ENCODE measurements around the gene ZNF846. TPM values are rescaled to one million over a fixed set of nuclear protein-coding genes. Genes with fewer than 3 reads are reported as not detected.
"Not testable (repeated sequence)": the region's sequence is repeated elsewhere in the genome, so short reads cannot be mapped to it uniquely, and the experiment has no call there.

The ZNF846 gene
- total and polyA plus RNA-seq, 2 donors: 10.1 to 23.1 TPM

- Histone ChIP-seq H3K4me1 (ENCODE audit: control insufficient read depth in 2 of 2, insufficient read depth in 2 of 2, low read length in 2 of 2) (peaks cover 0 to 33% of the 10 kb centered on the region in 2 donors), H3K27ac (ENCODE audit: low read depth in 1 of 2, low read length in 1 of 2) (peak overlapping the region in 1 of 2 donors; percentile 94), H3K4me3 (ENCODE audit: low read length in 2 of 2) (no peak overlapping the region), H3K27me3 (ENCODE audit: control insufficient read depth in 2 of 2, insufficient read depth in 1 of 2, low read length in 1 of 2) (no peaks in the 10 kb centered on the region), H3K36me3 (ENCODE audit: control insufficient read depth in 2 of 2, insufficient read depth in 2 of 2, low read length in 1 of 2) (no peaks in the 10 kb centered on the region), H3K9me3 (ENCODE audit: control insufficient read depth in 2 of 2, insufficient read depth in 1 of 2, low read length in 1 of 2) (peaks cover 0 to 17% of the 10 kb centered on the region in 2 donors)
- peak; percentile 73 to 97 (median 92) for DNase-seq (ENCODE audit: low read depth in 6 of 9, low spot score in 9 of 9)
- 63% methylated on average over 6 of the region's 6 CpGs for WGBS
These were observed 27.7 kb upstream of the ZNF846 start for GRCh38 chr19:9796113-9796773.

DNA sequence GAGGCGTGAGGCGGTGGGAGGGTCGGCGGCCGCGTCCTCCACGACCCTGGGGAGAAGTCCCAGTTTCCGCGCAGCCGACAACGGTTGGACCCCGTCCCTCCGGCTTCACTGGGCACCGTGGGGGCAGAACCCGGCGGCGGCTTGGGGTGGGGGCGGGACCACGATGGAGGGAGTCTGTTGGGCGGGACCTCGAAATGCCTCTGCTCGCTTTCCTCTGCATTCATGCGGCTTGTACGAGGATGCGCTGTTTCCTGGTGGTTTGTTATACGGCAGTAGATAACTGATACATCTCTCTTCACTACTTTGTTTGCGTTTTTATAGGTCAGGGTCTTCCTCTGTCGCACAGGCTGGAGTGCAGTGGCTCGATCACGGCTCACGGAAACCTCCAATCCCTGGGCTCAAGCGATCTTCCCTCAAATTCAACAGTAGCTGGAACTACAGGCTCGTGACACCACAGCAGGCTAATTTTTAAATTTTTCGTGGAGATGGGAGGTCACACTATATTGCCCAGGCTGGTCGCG lies 24.6 kb upstream of the ZNF846 start:
- Histone ChIP-seq H3K4me3 (ENCODE audit: low read length in 2 of 2) (peak overlapping the region; percentile 62 to 74), H3K9me3 (ENCODE audit: control insufficient read depth in 2 of 2, insufficient read depth in 1 of 2, low read length in 1 of 2) (peaks cover 0 to 17% of the 10 kb centered on the region in 2 donors), H3K4me1 (ENCODE audit: control insufficient read depth in 2 of 2, insufficient read depth in 2 of 2, low read length in 2 of 2) (peaks cover 6 to 44% of the 10 kb centered on the region in 2 donors), H3K27ac (ENCODE audit: low read depth in 1 of 2, low read length in 1 of 2) (peak overlapping the region; percentile 99), H3K27me3 (ENCODE audit: control insufficient read depth in 2 of 2, insufficient read depth in 1 of 2, low read length in 1 of 2) (no peaks in the 10 kb centered on the region), H3K36me3 (ENCODE audit: control insufficient read depth in 2 of 2, insufficient read depth in 2 of 2, low read length in 1 of 2) (no peaks in the 10 kb centered on the region)
- DNase-seq (ENCODE audit: low read depth in 6 of 9, low spot score in 9 of 9): peak in 2 of 9 donors; percentile 44 to 57
- WGBS: 18% methylated on average over 36 of the region's 36 CpGs

DNA sequence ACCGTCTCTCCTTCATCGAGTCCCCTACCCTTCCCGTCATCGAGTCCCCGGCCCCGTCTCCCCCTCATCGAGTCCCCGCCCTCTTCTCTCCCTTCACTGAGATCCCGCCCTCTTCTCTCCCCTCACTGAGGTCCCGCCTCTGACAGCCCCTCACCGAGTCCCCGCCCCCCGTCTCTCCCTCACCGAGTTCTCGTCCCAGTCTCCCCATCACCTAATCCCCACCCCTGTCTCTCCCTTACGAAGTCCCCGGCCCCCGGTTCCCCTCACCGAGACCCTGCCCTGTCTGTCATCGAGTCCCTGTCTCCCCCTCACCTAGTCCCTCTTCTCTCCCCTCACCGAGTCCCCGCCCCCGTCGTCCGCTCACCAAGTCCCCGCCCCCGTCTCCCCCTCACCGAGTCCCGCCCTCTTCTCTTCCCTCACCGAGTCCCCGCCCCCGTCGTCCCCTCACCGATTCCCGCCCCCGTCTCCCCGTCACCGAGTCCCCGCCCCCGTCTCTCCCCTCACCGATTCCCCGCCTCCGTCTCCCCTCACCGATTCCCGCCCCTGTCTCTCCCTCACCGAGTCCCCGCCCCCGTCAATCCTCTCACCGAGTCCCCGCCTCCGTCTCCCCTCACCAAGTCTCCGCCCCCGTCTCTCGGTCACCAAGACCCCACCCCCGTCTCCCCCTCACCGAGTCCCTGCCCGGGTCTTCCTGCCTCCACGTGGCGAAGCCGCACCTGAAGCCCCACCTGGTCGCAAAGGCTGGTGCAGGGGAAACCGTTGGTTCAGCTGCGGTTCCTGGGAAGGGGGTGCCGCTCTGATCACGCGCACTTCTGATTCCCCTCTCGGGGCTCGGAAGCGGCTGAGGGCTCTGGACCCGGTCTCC lies 23.9 kb upstream of the ZNF846 start:
- DNase-seq (ENCODE audit: low read depth in 6 of 9, low spot score in 9 of 9): peak; percentile 83 to 97 (median 94)
- Histone ChIP-seq H3K4me1 (ENCODE audit: control insufficient read depth in 2 of 2, insufficient read depth in 2 of 2, low read length in 2 of 2) (peaks cover 6 to 45% of the 10 kb centered on the region in 2 donors), H3K4me3 (ENCODE audit: low read length in 2 of 2) (peak overlapping the region; percentile 62 to 74), H3K27me3 (ENCODE audit: control insufficient read depth in 2 of 2, insufficient read depth in 1 of 2, low read length in 1 of 2) (no peaks in the 10 kb centered on the region), H3K36me3 (ENCODE audit: control insufficient read depth in 2 of 2, insufficient read depth in 2 of 2, low read length in 1 of 2) (no peaks in the 10 kb centered on the region), H3K27ac (ENCODE audit: low read depth in 1 of 2, low read length in 1 of 2) (peak overlapping the region; percentile 99), H3K9me3 (ENCODE audit: control insufficient read depth in 2 of 2, insufficient read depth in 1 of 2, low read length in 1 of 2) (peaks cover 0 to 17% of the 10 kb centered on the region in 2 donors)
- WGBS: 3% methylated on average over 70 of the region's 70 CpGs

- peaks cover 6 to 44% of the 10 kb centered on the region in 2 donors for H3K4me1 ChIP-seq (ENCODE audit: control insufficient read depth in 2 of 2, insufficient read depth in 2 of 2, low read length in 2 of 2)
- H3K36me3 ChIP-seq (ENCODE audit: control insufficient read depth in 2 of 2, insufficient read depth in 2 of 2, low read length in 1 of 2): no peaks in the 10 kb centered on the region
- 2% methylated on average over 50 of the region's 50 CpGs for WGBS
- no peaks in the 10 kb centered on the region for H3K27me3 ChIP-seq (ENCODE audit: control insufficient read depth in 2 of 2, insufficient read depth in 1 of 2, low read length in 1 of 2)
- peak overlapping the region; percentile 99 for H3K27ac ChIP-seq (ENCODE audit: low read depth in 1 of 2, low read length in 1 of 2)
- DNase-seq (ENCODE audit: low read depth in 6 of 9, low spot score in 9 of 9): peak in 8 of 9 donors; percentile 85 to 97 (median 94)
- H3K4me3 ChIP-seq (ENCODE audit: low read length in 2 of 2): peak overlapping the region; percentile 62 to 74
- H3K9me3 ChIP-seq (ENCODE audit: control insufficient read depth in 2 of 2, insufficient read depth in 1 of 2, low read length in 1 of 2): peaks cover 0 to 17% of the 10 kb centered on the region in 2 donors
These were observed 23.1 kb upstream of the ZNF846 start for GRCh38 chr19:9791552-9792205.

GRCh38 chr19:9791073-9791367 lies 22.5 kb upstream of the ZNF846 start:
- peaks cover 9 to 45% of the 10 kb centered on the region in 2 donors for H3K4me1 ChIP-seq (ENCODE audit: control insufficient read depth in 2 of 2, insufficient read depth in 2 of 2, low read length in 2 of 2)
- H3K4me3 ChIP-seq (ENCODE audit: low read length in 2 of 2); DNase-seq (ENCODE audit: low read depth in 6 of 9, low spot score in 9 of 9); H3K27me3 ChIP-seq (ENCODE audit: control insufficient read depth in 2 of 2, insufficient read depth in 1 of 2, low read length in 1 of 2); H3K36me3 ChIP-seq (ENCODE audit: control insufficient read depth in 2 of 2, insufficient read depth in 2 of 2, low read length in 1 of 2): not testable (repeated sequence)
- H3K9me3 ChIP-seq (ENCODE audit: control insufficient read depth in 2 of 2, insufficient read depth in 1 of 2, low read length in 1 of 2): peaks cover 0 to 17% of the 10 kb centered on the region in 2 donors
- peak overlapping the region in 1 of 2 donors; percentile 88 for H3K27ac ChIP-seq (ENCODE audit: low read depth in 1 of 2, low read length in 1 of 2)
- WGBS: 98% methylated on average over 6 of the region's 6 CpGs

GRCh38 chr19:9789579-9789978 lies 21.0 kb upstream of the ZNF846 start:
- not testable (repeated sequence) for H3K27me3 ChIP-seq (ENCODE audit: control insufficient read depth in 2 of 2, insufficient read depth in 1 of 2, low read length in 1 of 2); H3K4me3 ChIP-seq (ENCODE audit: low read length in 2 of 2); DNase-seq (ENCODE audit: low read depth in 6 of 9, low spot score in 9 of 9); H3K36me3 ChIP-seq (ENCODE audit: control insufficient read depth in 2 of 2, insufficient read depth in 2 of 2, low read length in 1 of 2); H3K27ac ChIP-seq (ENCODE audit: low read depth in 1 of 2, low read length in 1 of 2)
- Histone ChIP-seq H3K4me1 (ENCODE audit: control insufficient read depth in 2 of 2, insufficient read depth in 2 of 2, low read length in 2 of 2) (peaks cover 9 to 43% of the 10 kb centered on the region in 2 donors), H3K9me3 (ENCODE audit: control insufficient read depth in 2 of 2, insufficient read depth in 1 of 2, low read length in 1 of 2) (peaks cover 0 to 17% of the 10 kb centered on the region in 2 donors)
- WGBS: 82% methylated on average over 5 of the region's 5 CpGs

DNA sequence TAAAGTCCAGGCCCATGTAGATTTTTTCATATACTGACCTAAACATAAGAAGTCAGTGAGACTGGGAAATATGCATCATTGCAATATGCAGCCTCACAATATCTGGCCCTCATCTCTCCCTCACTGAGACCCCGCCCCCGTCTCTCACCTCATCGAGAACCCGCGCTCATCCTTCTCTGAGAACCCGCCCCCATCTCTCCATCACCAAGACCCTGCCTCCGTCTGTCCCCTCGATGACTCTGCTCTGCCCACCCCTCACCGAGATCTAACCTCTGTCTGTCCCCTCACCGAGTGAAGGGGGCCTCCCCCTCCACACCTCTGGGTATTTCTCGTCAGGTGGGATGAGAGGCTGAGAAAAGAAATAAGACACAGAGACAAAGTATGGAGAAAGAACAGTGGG lies 20.5 kb upstream of the ZNF846 start:
- Histone ChIP-seq H3K27ac (ENCODE audit: low read depth in 1 of 2, low read length in 1 of 2) (no peak overlapping the region), H3K4me3 (ENCODE audit: low read length in 2 of 2) (no peak overlapping the region), H3K4me1 (ENCODE audit: control insufficient read depth in 2 of 2, insufficient read depth in 2 of 2, low read length in 2 of 2) (peaks cover 9 to 48% of the 10 kb centered on the region in 2 donors), H3K9me3 (ENCODE audit: control insufficient read depth in 2 of 2, insufficient read depth in 1 of 2, low read length in 1 of 2) (peaks cover 0 to 13% of the 10 kb centered on the region in 2 donors), H3K36me3 (ENCODE audit: control insufficient read depth in 2 of 2, insufficient read depth in 2 of 2, low read length in 1 of 2) (no peaks in the 10 kb centered on the region), H3K27me3 (ENCODE audit: control insufficient read depth in 2 of 2, insufficient read depth in 1 of 2, low read length in 1 of 2) (no peaks in the 10 kb centered on the region)
- 96% methylated on average over 11 of the region's 11 CpGs for WGBS
- no peak for DNase-seq (ENCODE audit: low read depth in 6 of 9, low spot score in 9 of 9)

DNA sequence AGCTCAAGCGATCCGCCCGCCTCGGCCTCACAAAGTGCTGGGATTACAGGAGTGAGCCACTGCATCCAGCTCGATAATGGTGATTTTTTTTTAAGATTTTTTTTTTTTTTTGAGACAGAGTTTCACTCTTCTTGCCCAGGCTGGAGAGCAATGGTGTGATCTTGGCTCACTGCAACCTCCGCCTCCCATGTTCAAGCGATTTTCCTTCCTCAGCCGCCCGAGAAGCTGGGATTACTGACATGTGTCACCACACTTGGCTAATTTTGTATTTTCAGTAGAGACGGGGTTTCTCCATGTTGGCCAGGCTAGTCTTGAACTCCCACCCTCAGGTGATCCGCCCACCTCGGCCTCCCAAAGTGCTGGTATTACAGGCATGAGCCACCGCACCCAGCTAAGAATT lies 20.1 kb upstream of the ZNF846 start:
- H3K4me1 ChIP-seq (ENCODE audit: control insufficient read depth in 2 of 2, insufficient read depth in 2 of 2, low read length in 2 of 2): peaks cover 9 to 50% of the 10 kb centered on the region in 2 donors
- H3K27me3 ChIP-seq (ENCODE audit: control insufficient read depth in 2 of 2, insufficient read depth in 1 of 2, low read length in 1 of 2); DNase-seq (ENCODE audit: low read depth in 6 of 9, low spot score in 9 of 9); H3K27ac ChIP-seq (ENCODE audit: low read depth in 1 of 2, low read length in 1 of 2); H3K36me3 ChIP-seq (ENCODE audit: control insufficient read depth in 2 of 2, insufficient read depth in 2 of 2, low read length in 1 of 2); H3K9me3 ChIP-seq (ENCODE audit: control insufficient read depth in 2 of 2, insufficient read depth in 1 of 2, low read length in 1 of 2); H3K4me3 ChIP-seq (ENCODE audit: low read length in 2 of 2): not testable (repeated sequence)
- 97% methylated on average over 13 of the region's 13 CpGs for WGBS
